Activated CD8-positive, alpha-beta memory T cell treated with anti-CD3 and anti-CD28 coated beads for 1 hour (primary cell): ENCODE measurements around the gene NVL.

Source experiments
- DNase-seq, 2 donors: peaks; one replicate each; pipeline ENCODE4 v3.0.0-alpha.2; 2020; ENCODE audit warnings: low read depth in 1 of 2; ENCODE audit errors: extremely low read depth in 1 of 2

NVL gene

GRCh38 chr1:224199679-224200078, 130.3 kb downstream of the NVL start:
- no peak for DNase-seq

- no peak for DNase-seq
These were observed 131.4 kb downstream of the NVL start for GRCh38 chr1:224198572-224198971.

- DNase-seq = no peak
These were observed 133.0 kb downstream of the NVL start for GRCh38 chr1:224196813-224197600.

GRCh38 chr1:224193319-224193966, 136.5 kb downstream of the NVL start:
- no peak for DNase-seq

GRCh38 chr1:224192082-224192788, 137.7 kb downstream of the NVL start:
- DNase-seq = no peak

DNA sequence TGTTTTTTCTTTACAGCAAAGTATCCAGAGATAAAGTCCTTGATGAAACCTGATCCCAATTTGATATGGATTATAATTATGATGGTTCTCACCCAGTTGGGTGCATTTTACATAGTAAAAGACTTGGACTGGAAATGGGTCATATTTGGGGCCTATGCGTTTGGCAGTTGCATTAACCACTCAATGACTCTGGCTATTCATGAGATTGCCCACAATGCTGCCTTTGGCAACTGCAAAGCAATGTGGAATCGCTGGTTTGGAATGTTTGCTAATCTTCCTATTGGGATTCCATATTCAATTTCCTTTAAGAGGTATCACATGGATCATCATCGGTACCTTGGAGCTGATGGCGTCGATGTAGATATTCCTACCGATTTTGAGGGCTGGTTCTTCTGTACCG, 140.4 kb downstream of the NVL start:
- no peak for DNase-seq

- DNase-seq = no peak
These were observed 141.7 kb downstream of the NVL start for GRCh38 chr1:224188286-224188685.

- DNase-seq = no peak
These were observed 144.8 kb downstream of the NVL start for GRCh38 chr1:224185208-224185607.

GRCh38 chr1:224183591-224184312, 146.2 kb downstream of the NVL start:
- DNase-seq = peak in 1 of 2 donors; percentile 41

DNA sequence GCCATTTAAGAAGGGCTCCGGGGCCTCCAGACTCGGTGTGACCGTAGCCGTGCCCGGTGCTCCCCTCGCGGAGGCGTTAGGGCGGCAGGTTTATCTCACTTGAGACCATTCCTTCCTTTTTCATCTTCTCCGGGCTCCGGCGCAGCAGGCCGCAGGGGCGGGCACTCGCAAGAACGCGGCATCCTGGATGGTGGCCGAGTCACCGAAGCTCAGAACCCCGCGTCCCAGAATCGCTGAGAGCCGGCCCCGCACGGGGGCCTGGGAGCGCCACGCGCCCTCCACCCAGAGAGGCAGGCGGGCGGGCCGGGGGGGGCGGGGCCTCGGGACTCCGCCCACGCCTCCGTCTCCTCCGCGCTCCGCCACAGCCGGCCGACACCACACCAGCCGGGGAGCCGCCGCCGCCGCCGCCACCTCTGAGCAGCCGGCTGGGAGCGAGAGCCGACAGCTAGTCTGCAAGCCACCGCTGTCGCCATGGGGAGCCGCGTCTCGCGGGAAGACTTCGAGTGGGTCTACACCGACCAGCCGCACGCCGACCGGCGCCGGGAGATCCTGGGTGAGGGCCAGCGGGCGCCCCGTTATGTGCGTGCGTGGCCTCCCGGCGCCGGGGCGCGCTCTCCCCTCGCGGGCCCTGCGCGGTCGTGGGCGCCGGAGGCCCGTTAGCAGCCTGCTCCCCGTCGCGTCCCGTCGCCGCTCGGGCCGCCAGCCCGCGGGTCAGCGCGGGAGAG, 146.9 kb downstream of the NVL start, which contains the start of gene DEGS1:
DEGS1 (plus strand) TSS at position 375 of the 725 bp plus-strand sequence; CDS start at position 472, 97 bp downstream.
- peak; percentile 51 to 75 for DNase-seq

DNA sequence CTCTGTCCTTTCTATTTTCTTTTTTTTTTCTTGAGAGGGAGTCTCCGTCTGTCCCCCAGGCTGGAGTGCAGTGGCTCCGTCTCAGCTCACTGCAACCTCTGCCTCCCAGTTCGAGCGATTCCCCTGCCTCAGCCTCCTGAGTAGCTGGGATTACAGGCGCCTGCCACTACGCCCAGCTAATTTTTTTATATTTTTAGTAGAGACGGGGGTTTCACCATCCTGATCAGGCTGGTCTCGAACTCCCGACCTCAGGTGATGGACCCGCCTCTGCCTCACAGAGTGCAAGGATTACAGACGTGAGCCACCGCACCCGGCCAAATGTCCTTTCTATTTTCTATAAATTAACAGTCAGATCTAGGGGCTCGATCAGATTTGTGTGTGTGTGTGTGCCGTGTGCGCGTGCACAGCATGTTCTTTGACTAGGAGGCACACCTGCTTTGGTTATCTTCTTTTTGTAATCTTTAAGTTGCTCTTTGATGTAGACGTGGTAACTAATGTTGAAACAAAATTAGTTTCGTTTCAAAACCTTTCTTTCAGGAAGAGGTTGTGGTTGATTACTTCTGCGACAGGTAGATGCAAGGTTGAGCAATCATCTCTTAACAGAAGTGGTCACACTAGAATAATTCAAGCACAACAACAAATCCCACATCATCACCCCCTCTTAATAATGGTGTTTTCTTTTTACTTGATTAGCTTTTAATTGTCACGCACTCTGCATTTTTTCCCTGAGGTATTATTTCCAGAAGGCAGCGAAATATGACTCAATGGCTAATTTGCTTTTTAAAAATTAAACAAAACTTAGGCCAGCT, 147.7 kb downstream of the NVL start:
- no peak for DNase-seq

- no peak for DNase-seq
These were observed 148.5 kb downstream of the NVL start for GRCh38 chr1:224181453-224181810.

- DNase-seq = no peak
These were observed 149.1 kb downstream of the NVL start for GRCh38 chr1:224180783-224181452.

DNA sequence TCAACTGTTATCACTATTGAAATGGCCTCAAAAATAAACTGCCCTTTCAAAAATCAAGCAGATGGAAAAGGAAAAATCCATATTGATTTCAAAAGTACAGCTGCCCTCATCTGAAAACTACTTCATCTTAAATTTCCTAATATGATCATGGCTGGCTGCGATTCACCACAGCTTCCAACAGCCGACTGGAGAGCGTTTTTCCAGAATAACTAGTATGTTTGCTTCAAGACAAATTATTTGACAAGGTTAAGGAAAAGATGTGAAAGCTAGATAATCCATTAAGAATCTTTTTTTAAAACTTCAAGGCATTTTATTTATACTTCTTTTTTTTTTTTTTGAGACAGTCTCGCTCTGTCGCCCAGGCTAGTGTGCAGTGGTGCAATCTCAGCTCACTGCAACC, 151.1 kb downstream of the NVL start:
- DNase-seq = no peak

DNA sequence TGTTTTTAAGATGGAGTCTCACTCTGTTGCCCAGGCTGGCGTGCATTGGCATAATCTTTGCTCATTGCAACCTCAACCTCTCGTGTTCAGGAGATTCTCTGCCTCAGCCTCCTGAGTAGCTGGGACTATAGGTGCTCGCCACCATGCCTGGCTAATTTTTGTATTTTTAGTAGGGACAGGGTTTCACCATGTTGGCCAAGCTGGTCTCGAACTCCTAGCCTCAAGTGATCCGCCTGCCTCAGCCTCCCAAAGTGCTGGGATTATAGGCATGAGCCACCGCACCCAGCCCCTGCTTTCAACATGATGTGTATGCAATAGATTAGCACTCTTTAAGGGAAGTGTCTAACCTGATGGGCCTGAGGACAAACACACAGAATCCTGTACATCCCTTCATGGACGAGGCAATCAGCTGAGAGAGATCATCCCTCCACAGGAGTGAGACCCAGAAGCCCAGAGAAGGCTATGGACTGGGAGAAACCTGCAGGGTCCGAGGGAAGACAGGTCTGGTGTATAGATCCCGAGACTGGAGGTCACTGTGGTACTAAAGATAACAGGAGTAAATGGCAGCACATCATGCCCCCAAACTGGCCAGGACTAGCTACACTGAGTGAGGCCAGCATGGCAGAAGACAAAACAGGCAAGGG, 152.5 kb downstream of the NVL start:
- DNase-seq = no peak
